Measurements from ENCODE around the gene C1GALT1.

DNA sequence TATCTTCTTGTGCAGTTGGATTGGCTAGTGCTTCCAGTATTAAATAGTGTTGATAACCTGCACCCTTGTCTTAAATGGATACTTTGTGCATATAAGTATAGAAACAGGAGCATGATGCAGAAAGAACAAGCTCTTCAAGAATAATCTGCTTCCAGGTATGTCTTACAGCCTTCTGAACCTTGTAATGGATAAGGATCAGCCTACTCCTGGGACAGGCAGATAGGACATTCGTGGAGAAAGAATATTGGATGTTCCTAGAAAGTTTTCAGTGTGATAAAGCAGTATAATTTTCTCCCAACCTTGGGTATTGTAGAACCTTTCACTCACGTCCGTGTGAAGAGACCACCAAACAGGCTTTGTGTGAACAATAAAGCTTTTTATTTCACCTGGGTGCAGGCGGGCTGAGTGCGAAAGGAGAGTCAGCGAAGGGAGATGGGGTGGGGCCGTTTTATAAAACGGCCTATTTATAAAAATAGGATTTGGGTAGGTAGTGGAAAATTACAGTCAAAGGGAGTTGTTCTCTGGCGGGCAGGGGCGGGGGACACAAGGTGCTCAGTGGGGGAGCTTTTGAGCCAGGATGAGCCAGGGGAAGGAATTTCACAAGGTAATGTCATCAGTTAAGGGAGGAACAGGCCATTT lies 27.2 kb downstream of the C1GALT1 start:
- no peak for TF ChIP-seq TCF7L2 (IDR thresholded peaks at IDR 0.05; ENCODE audit: borderline replicate concordance, extremely low read depth, insufficient read depth, insufficient read length)
- TF ChIP-seq EZH2 (IDR thresholded peaks at IDR 0.05) = no peak
- TF ChIP-seq, protein P1, sequence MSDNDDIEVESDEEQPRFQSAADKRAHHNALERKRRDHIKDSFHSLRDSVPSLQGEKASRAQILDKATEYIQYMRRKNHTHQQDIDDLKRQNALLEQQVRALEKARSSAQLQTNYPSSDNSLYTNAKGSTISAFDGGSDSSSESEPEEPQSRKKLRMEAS (IDR thresholded peaks at IDR 0.05) = no peak
- TF ChIP-seq, protein P2, sequence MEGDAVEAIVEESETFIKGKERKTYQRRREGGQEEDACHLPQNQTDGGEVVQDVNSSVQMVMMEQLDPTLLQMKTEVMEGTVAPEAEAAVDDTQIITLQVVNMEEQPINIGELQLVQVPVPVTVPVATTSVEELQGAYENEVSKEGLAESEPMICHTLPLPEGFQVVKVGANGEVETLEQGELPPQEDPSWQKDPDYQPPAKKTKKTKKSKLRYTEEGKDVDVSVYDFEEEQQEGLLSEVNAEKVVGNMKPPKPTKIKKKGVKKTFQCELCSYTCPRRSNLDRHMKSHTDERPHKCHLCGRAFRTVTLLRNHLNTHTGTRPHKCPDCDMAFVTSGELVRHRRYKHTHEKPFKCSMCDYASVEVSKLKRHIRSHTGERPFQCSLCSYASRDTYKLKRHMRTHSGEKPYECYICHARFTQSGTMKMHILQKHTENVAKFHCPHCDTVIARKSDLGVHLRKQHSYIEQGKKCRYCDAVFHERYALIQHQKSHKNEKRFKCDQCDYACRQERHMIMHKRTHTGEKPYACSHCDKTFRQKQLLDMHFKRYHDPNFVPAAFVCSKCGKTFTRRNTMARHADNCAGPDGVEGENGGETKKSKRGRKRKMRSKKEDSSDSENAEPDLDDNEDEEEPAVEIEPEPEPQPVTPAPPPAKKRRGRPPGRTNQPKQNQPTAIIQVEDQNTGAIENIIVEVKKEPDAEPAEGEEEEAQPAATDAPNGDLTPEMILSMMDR (IDR thresholded peaks at IDR 0.05 in 2 of 3, conservative IDR thresholded peaks at IDR 0.05 in 1 of 3; ENCODE audit: borderline replicate concordance in 1 of 3, insufficient read depth in 1 of 3, low read depth in 2 of 3, low read length in 2 of 3) = no peak
- no peak for TF ChIP-seq SP1 (IDR thresholded peaks at IDR 0.05; ENCODE audit: low read depth)
- no peak for TF ChIP-seq ELF1 (IDR thresholded peaks at IDR 0.05; ENCODE audit: borderline replicate concordance, low read depth)
- no peak for TF ChIP-seq JUND (IDR thresholded peaks at IDR 0.05)
- TF ChIP-seq, protein P3, sequence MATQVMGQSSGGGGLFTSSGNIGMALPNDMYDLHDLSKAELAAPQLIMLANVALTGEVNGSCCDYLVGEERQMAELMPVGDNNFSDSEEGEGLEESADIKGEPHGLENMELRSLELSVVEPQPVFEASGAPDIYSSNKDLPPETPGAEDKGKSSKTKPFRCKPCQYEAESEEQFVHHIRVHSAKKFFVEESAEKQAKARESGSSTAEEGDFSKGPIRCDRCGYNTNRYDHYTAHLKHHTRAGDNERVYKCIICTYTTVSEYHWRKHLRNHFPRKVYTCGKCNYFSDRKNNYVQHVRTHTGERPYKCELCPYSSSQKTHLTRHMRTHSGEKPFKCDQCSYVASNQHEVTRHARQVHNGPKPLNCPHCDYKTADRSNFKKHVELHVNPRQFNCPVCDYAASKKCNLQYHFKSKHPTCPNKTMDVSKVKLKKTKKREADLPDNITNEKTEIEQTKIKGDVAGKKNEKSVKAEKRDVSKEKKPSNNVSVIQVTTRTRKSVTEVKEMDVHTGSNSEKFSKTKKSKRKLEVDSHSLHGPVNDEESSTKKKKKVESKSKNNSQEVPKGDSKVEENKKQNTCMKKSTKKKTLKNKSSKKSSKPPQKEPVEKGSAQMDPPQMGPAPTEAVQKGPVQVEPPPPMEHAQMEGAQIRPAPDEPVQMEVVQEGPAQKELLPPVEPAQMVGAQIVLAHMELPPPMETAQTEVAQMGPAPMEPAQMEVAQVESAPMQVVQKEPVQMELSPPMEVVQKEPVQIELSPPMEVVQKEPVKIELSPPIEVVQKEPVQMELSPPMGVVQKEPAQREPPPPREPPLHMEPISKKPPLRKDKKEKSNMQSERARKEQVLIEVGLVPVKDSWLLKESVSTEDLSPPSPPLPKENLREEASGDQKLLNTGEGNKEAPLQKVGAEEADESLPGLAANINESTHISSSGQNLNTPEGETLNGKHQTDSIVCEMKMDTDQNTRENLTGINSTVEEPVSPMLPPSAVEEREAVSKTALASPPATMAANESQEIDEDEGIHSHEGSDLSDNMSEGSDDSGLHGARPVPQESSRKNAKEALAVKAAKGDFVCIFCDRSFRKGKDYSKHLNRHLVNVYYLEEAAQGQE (IDR thresholded peaks at IDR 0.05; ENCODE audit: low read depth) = no peak
- TF ChIP-seq CEBPB (IDR thresholded peaks at IDR 0.05; ENCODE audit: low read depth) = no peak
- no peak for TF ChIP-seq POLR2A (IDR thresholded peaks at IDR 0.05; ENCODE audit: borderline replicate concordance, extremely low read depth, insufficient read depth, insufficient read length)
- TF ChIP-seq RAD21 (IDR thresholded peaks at IDR 0.05; ENCODE audit: low read depth) = no peak

Data from HCT116 (cell line).